GM12801 (cell line): ENCODE data around the gene MYD88.

Experiments
- CTCF ChIP-seq: IDR thresholded peaks from one replicate; pipeline ENCODE4 v1.5.1; 2011; ENCODE audit warnings: control low read depth; ENCODE audit not compliant: insufficient read length; ENCODE audit errors: extremely low read depth

The MYD88 gene

GRCh38 chr3:38138349-38139190 is at the start of gene MYD88:
Gene MYD88, plus strand, starts transcription at chr3:38138661. Its CDS starts 40 bp downstream, at chr3:38138701.
- no peak for TF ChIP-seq CTCF

GRCh38 chr3:38089163-38089562 is 49.3 kb upstream of the MYD88 start:
- no peak for TF ChIP-seq CTCF

GRCh38 chr3:38090453-38090852 is 48.0 kb upstream of the MYD88 start:
- TF ChIP-seq CTCF: no peak

- TF ChIP-seq CTCF: no peak
Measured at GRCh38 chr3:38094999-38095398, 43.5 kb upstream of the MYD88 start.

GRCh38 chr3:38095669-38096483 is 42.6 kb upstream of the MYD88 start:
- TF ChIP-seq CTCF: no peak

- TF ChIP-seq CTCF: no peak
Measured at GRCh38 chr3:38097446-38098375, 40.8 kb upstream of the MYD88 start.

GRCh38 chr3:38098376-38098723 is 40.1 kb upstream of the MYD88 start:
- no peak for TF ChIP-seq CTCF
